Stimulated activated CD8-positive, alpha-beta memory T cell treated with anti-CD3 and anti-CD28 coated beads, Interleukin-15, amount 100 ng/mL, for 1 hour (primary cell): Measurements from ENCODE around the gene VASP.
A peak's percentile ranks its signal among the peaks of the same experiment; 100 is the strongest.
"Not testable (repeated sequence)": the region's sequence is repeated elsewhere in the genome, so short reads cannot be mapped to it uniquely, and the experiment has no call there.

Experiments used
- DNase-seq: peaks from one replicate; pipeline ENCODE4 v3.0.0-alpha.2; 2020; ENCODE audit warnings: low read depth

Gene VASP

DNA sequence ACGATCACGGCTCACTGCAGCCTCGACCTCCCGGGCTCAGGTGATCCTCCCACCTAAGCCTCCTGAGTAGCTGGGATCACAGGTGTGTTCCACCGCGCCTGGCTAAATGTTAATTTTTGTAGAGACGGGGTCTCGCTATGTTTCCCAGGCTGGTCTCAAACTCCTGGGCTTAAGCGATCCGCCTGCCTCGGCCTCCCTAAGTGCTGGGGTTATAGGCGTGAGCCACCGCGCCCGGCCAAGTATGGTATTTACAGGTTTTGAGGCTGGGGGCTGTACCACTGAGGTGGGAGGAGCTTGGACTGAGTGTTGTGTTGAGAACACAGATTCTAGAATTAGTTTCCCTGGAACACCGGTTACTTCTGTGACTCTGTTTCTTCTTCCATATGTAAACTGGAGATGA, 9.5 kb upstream of the VASP start:
- no peak for DNase-seq

DNA sequence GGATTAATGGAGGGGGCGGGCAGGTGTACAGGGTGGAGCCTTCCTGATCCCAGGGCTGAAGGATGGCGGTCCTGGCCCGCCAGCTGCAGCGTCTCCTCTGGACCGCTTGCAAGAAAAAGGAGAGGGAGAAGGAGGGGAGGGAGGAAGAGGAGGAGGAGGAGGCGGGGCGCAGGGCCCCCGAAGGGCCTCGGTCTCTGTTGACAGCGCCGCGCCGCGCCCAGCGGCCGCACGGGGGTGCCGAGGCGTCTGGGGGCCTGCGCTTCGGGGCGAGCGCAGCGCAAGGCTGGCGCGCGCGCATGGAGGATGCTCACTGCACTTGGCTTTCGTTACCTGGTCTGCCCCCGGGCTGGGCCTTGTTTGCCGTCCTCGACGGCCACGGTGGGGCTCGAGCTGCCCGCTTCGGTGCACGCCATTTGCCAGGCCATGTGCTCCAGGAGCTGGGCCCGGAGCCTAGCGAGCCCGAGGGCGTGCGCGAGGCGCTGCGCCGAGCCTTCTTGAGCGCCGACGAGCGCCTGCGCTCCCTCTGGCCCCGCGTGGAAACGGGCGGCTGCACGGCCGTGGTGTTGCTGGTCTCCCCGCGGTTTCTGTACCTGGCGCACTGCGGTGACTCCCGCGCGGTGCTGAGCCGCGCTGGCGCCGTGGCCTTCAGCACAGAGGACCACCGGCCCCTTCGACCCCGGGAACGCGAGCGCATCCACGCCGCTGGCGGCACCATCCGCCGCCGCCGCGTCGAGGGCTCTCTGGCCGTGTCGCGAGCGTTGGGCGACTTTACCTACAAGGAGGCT, 8.7 kb upstream of the VASP start, which contains the start of gene PPM1N:
Gene PPM1N (plus strand): TSS at position 33 of the 785 bp plus-strand sequence. CDS start 30 bp downstream, at position 63.
- no peak for DNase-seq

DNA sequence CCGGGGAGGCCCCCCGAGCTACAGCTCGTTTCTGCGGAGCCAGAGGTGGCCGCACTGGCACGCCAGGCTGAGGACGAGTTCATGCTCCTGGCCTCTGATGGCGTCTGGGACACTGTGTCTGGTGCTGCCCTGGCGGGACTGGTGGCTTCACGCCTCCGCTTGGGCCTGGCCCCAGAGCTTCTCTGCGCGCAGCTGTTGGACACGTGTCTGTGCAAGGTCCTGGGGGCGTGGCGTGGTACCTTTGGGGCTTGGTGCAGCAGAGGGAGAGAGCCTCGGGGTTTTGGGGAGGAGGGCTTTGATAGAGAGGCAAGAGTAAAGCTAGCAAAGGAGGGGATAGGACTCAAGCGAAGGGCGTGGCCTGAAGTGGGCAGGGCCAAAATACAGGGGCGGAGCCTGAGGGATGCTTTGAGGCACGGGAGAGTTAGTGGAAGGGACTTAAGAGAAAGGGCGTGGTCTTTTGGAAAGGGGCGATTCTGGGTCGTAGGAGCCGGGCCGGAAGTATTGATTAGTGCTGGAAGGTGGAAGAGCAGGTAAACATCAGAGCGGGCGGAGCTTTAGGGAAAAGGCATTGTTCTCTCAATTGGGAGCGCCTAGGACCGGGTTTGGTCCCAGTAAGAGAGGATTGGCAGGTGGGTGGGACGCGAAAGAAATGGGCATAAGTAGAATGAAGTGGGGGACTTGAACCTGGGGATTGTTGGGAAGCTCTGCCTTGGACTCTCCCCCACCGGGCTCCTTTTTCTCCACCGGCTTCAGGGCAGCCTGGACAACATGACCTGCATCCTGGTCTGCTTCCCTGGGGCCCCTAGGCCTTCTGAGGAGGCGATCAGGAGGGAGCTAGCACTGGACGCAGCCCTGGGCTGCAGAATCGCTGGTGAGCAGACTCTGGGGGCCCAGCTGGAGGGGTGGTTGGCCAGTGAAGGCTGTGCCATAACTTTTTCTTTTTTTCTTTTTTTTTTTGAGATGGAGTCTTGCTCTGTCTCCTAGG, 7.8 kb upstream of the VASP start:
- no peak for DNase-seq

DNA sequence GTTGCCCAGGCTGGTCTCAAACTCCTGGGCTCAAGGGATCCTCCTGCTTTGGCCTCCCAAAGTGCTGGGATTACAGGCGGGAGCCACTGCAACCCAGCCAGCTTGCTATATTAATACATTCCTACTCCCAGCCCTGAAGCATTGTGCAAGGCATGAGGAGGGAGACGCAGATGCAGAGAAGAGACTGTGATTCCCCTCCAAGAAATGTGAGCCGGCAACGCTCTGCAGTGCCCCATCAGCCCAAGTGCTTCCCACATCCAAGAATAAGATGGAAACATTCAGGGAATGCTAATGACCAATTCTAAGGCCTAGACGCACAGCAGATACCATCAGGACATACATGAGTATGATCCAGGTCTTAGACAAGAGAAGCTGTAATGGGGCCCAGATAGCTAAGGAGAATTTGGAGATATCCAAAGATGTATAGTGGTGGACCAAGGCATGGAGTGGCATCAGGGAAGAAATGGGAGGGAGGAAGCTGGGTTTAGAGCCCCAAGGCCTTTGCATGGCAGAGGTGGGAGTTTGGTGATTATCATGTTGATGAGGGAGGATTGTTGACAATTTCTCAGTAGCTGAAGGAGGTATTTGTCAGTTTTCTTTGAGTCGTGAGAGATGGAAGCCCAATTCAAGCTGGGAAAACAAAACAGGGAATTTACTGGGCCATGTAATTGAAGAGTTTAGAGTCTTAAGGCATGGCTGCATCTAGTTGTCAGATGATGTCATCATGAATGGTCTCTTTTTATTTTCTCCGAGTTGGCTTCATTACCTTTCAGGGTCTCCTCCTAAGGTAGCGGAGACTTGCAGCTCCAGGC, 6.2 kb upstream of the VASP start:
- DNase-seq = no peak

DNA sequence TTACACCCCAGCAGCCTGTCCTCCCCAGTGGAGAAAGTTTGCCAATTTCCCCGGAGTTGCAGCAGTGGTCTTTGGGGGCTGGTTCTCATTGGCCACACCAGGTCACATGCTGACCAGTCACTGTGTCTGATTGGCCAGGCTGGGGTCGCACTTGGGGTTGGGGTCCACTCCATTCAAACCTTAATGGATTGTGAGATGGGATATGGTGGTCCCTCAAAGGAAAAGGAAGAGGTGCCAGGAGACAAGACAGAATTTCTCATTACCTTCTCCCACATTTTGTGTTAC, 5.6 kb upstream of the VASP start:
- no peak for DNase-seq

DNA sequence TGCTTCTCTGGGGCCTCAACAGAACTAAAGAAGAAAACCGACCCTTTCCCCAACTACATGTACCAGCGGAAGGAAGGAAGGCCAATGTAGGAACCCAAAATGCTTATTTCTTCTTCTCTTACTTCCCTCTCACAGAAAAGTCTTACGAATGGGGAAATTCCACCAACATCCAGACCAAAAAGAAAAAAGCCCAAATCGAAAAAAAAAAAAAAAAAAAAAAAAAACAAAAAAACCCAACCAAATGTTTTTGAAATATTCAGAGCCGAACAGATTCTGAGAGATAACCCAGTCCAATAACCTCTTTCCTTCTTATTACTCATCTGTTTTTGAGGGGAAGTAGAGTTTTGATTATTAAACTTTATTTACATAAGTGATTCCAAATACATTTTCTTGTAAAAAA, 5.2 kb upstream of the VASP start:
- DNase-seq = no peak

DNA sequence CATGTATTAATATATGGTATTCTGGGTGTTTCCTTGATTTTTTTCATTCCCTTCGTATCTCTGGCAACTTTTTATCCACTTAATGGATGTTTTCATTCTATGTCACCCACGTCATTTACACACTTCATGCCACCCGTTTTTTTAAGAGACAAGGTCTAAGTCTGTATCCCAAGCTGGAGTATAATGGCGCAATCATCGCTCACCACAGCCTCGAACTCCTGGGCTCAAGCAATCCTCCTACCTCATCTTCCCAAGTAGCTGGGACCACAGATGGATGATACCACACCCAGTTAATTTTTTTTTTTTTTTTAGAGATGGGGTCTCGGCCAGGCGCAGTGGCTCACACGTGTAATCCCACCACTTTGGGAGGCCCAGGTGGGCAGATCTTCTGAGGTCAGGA, 3.4 kb upstream of the VASP start:
- DNase-seq = no peak

DNA sequence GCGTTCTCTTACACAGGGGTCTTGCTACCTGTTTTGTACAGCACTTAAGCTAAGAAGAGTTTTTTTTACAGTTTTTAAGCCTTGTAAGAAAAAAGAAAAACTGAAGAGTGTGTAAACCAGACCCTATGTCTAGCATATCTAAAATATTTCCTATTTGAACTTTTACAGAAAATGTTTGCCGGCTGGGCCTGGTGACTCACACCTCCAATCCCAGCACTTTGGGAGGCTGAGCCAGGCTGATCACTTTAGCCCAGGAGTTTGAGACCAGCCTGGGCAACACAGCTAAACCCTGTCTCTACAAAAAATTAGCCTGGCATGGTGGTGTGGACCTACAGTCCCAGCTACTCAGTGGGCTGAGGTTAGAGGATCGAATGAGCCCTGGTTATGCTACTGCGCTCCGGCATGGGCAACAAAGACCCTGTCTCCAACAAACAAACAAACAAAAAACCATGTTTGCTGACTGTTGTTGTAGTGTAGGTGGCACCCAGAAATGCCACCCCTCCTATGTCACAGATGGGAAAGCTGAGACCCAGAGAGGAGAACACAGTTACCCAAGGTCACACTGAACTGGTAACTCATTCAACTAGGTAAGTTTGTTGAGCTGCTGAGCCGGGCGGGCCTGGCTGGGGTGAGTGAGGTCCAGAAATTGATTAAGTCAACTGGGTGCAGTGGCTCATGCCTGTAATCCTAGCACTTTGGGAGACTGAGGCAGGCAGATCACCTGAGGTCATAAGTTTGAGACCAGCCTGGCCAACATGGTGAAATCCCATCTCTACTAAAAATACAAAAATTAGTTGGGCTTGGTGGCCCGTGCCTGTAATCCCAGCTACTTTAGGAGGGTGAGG, 1.9 kb upstream of the VASP start:
- DNase-seq = no peak

DNA sequence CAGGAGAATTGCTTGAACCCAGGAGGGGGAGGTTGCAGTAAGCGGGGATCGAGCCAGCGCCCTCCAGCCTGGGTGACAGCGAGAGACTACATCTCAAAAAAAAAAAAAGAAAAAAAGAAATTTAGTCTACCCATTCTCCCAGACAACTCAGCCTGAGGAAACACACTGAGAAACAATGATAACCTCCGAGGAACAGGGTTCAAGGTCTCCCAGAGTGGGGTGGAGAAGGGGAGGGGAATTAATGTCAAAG, 1.4 kb upstream of the VASP start:
- no peak for DNase-seq

DNA sequence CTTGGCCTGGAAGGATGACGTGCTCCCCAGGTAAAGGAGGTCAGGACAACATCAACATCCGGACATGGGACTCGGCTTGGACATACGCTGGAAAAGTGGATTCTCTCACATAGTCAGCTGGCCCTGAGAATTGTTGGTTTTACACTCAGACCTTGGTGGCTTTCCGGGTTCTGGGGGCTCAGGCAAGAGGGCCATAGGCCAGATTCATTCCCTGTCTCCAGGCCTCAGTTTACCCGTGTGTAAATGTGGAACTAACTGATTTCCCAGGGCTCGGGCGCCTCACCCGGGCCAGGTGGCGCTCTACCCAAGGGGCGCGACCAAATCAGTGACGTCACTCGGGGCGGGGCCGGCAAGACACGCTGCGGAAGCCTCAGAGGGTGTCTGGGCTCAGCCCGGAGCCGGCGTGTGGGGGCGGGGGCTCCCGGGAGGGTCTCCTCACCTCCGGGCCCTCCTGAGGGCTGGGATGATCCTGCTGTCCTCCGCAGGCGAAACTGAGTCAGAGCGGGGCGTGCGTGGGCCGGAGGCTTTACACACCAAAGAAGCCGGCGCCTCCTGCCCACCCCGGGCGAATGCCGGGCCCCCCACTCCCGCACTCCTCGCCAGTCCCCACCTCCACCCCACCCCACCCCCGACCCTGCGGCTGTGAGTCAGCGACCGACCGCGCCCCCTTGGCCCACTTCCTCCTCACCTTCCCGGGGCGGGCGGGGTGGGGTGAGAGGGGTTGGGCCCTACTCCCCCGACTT, 862 bp upstream of the VASP start:
- DNase-seq = peak; percentile 97

DNA sequence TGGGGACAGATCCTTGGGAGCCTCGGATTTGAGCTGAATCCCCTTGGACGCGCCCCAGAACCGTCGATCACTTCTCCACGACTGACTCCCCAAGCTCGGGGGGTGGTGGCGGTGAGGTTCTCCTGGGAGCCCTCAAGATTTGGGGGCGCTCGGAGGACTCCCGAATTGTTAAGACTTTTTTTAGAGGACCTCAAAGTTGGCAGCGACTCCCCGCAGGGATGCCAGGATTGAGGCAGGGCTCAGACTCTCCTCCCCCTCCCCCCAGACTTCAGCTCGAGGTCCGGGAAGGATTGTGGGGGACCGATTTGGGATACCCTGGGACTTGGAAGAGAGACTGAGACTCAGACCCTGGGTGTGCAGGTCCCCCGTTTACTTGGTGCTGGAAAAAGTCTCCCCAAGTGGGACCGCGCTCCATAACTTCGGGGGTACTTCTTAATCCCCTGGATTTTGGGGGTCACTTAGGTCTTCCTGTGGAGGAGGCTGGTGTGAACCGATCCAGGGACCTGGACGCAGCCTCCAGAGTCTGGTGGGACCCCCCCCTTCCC, 665 bp downstream of the VASP start:
- no peak for DNase-seq

DNA sequence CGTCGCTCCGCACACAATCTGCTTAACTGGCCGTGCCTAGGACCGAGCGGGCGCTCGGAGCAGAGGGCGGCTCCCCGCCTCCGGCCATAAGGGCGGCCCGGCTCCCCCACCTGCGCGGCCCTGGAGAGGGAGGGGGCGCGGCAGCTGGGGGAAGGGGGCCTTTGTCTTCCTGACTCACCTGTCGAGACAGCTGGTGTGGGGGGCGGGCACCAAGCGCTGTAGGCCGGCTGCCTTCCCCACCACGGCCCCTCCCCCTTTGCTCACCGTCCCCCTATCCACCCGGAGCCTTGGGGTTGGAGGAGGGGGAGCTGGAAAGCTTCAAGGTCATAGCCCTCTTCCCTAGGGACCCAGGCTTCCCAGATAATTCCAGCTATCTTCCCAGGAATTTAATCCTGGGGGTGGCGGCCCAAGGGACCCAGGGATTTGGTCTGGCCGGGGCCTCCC, 1.2 kb downstream of the VASP start:
- DNase-seq = no peak

DNA sequence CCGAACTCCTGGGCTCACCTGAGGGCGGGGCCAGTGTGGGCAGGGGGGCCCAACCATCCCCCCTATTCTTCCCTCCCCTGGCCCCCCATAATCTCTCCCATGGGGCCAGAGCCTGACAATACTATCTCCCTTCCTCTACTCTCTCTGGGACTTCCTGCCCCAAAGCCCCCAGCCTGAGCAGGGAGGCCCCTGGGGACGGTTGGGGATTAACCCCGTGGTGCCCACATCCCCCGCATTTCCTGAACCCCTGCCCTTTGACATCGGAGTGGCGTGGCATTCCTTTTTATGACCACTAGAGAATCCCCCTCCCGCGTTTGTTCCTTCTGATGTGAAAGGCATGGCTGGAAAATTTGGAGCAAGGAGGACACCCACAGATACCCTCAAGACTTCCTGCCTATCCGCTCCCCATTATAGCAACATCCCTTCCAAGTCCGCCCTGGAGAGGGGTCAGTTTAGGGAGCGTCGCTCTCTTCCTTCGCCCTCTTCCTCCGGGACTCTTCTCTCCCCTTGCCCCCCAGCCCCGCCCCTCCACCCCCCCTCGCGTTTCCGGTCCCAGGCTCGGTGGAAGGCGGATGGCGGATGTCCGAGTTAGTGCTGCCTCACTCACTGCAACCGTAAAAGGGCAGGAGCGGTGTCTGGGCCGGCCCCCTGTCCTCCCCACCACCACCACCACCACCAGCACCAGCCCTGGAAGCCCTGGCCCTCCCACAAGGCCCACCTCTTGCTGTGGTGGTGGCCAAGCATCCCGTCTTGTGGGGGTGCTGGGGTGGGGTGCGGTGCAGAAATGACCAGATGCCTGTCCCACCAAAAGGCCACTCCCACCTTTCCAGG, 1.8 kb downstream of the VASP start:
- no peak for DNase-seq

DNA sequence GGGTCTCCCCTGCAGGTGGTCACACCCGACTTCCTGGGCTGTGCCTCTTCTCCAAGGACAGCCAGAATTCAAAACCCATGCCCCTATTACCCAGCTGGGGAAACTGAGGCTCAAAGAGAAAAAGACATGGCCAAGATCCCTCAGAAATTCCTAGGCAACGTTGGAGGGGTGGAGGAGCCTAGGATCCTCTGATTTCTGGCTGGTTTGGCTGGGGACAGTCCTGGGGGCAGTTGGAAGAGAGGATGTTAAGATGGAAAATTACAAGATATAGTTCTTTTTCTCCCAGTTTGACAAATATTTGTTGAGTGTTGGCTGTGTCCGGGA, 2.4 kb downstream of the VASP start:
- no peak for DNase-seq

DNA sequence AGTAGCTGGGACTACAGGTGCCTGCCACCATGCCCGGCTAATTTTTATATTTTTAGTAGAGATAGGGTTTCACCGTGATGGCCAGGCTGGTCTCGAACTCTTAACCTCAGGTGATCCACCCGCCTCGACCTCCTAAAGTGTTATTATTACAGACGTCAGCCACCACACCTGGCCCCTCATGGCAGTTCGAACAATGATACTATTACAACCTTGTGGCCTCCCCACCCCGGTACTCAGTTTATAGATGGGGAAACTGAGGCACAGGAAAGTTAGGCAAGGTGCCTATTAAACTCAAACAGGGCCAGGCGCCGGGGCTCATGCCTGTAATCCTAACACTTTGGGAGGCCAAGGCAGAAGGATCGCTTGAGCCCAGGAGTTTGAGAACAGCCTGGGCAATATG, 3.1 kb downstream of the VASP start:
- DNase-seq = not testable (repeated sequence)

DNA sequence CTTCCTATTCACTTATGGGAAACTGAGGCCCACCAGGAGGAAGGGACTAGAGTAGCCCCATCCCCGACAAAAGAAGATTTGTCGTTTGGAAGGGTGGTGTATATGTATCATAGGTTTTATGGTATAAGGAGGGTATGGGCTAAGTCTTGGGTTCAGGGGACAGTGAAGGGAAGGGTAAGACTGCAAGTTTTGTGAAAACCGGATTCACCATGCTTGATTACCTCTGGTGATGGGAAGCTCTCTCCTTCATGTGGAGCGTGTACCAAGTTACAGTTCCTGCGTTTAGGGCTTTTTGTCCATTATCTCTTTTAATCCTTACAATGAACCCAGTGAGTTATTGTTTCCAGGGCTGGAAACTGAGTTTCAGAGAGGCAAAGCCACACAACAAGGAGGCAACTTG, 3.8 kb downstream of the VASP start:
- no peak for DNase-seq

DNA sequence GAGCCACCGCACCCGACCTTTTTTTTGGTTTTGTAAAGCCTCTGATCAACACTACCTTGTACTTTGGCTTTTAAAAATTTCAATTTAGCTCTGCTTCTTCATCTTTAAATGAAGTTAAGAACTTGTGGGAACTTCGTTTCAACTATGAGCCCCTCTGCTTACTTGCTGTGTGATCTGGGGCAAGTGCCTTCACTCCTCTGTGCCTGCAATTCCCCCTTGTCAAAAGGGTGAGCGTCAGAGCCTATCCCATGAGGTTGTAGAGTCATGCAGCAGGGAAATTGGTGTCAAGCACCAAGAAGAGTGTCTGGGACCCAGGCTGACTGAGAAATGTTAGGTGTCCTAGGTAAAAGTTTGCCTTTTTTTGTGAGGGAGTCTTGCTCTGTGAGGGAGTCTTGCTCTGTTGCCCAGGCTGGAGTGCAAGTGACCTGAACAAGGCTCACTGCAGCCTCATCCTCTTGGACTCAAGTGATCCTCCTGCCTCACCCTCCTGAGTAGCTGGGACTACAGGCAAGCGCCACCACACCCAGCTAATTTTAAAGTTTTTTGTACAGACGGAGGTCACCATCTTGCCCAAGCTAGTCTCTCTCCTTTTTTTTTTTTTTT, 5.7 kb downstream of the VASP start:
- DNase-seq = no peak

DNA sequence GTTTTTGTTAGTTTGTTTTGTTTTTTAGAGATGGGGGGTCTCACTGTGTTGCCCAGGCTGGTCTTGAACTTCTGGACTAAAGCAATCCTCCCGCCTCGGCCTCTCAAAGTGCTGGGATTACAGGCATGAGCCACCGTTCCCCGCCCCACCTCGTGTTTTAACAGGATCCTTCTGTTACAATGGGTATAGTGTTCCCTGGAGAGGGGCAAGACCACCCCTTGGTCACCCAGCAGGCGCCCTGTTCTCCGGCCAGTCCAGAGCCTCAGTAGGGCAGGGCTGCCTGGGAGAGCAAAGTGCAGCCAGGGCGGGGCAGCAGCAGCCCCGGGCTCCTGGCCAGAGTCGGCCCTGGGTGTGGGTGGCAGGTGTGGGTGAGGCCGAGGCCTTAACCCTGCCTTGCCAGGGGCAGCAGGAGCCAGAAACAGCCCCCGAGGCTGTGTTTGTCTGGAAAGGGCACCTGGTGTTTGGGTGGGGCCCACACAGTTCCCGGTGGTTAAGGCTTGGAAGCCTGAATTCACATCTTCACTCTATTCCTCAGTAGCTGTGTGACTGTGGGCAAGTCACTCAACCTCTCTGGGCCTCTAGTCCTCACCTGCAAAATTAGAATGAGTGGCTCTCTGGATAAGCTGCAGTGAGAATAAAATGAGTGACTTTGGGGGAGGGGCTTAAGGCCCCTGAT, 7.2 kb downstream of the VASP start:
- no peak for DNase-seq

DNA sequence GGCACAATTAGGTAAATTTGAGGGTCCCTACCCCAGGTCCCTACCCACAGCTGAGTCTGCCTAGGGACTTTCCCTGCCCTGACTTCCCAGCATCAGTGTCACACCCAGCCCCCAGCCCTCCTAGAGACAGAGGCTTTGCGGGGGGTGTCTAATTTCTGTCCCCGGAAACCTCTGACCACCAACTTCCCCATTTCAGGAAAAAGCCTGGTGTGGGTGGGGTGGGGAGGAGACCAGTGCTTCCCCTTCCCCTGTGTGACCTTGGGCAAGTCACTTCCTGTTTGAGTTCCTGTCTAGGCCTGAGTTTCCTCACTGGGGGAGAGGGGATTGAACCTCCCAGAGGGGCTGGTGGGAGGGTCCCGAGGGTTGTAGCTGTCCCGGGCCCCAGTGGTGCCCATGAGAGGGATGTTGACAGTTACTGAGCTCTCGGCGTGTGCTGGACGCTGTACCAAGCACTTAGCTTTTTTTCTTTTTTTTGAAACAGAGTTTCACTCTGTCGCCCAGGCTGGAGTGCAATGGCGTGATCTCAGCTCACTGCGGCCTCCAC, 7.9 kb downstream of the VASP start:
- DNase-seq = no peak
